GM21360 (cell line): ENCODE data around the gene ARHGAP18.
A peak's percentile ranks its signal among the peaks of the same experiment; 100 is the strongest.

Experiments used
- ATAC-seq: cut with Tn5 transposase; IDR thresholded peaks from one replicate; pipeline ENCODE4 v1.9.1; 2021; ENCODE audit warnings: mild to moderate bottlenecking, moderate library complexity; ENCODE audit not compliant: unreplicated experiment

Gene ARHGAP18

GRCh38 chr6:129695373-129696027 lies 14.5 kb downstream of the ARHGAP18 start:
- peak; percentile 96 for ATAC-seq

GRCh38 chr6:129694036-129694435 lies 15.9 kb downstream of the ARHGAP18 start:
- no peak for ATAC-seq

GRCh38 chr6:129692467-129692866 lies 17.5 kb downstream of the ARHGAP18 start:
- ATAC-seq: no peak

GRCh38 chr6:129691709-129692108 lies 18.3 kb downstream of the ARHGAP18 start:
- no peak for ATAC-seq

- no peak for ATAC-seq
Measured at GRCh38 chr6:129691043-129691640, 18.8 kb downstream of the ARHGAP18 start.

GRCh38 chr6:129686941-129687627 lies 22.9 kb downstream of the ARHGAP18 start:
- ATAC-seq: peak; percentile 65

- no peak for ATAC-seq
Measured at GRCh38 chr6:129685662-129686031, 24.3 kb downstream of the ARHGAP18 start.

GRCh38 chr6:129684903-129685661 lies 24.9 kb downstream of the ARHGAP18 start:
- ATAC-seq: no peak

- no peak for ATAC-seq
Measured at GRCh38 chr6:129684323-129684884, 25.6 kb downstream of the ARHGAP18 start.

GRCh38 chr6:129683601-129684322 lies 26.2 kb downstream of the ARHGAP18 start:
- peak; percentile 96 for ATAC-seq

- ATAC-seq: no peak
Measured at GRCh38 chr6:129681913-129682205, 28.1 kb downstream of the ARHGAP18 start.

GRCh38 chr6:129680633-129681032 lies 29.3 kb downstream of the ARHGAP18 start:
- no peak for ATAC-seq

GRCh38 chr6:129679758-129680157 lies 30.2 kb downstream of the ARHGAP18 start:
- ATAC-seq: no peak

GRCh38 chr6:129679275-129679674 lies 30.7 kb downstream of the ARHGAP18 start:
- no peak for ATAC-seq

- ATAC-seq: no peak
Measured at GRCh38 chr6:129678463-129678862, 31.5 kb downstream of the ARHGAP18 start.

- ATAC-seq: no peak
Measured at GRCh38 chr6:129677620-129678325, 32.2 kb downstream of the ARHGAP18 start.

- no peak for ATAC-seq
Measured at GRCh38 chr6:129675669-129676472, 34.1 kb downstream of the ARHGAP18 start.

- no peak for ATAC-seq
Measured at GRCh38 chr6:129673748-129674147, 36.2 kb downstream of the ARHGAP18 start.
